Left ventricle myocardium inferior (tissue), 1 donor: ENCODE data around the gene ATRIP. TPM values are rescaled to one million over a fixed set of nuclear protein-coding genes. Genes with fewer than 3 reads are reported as not detected.

Experiments
- DNase-seq: peaks from one replicate; pipeline ENCODE4 v3.0.0-alpha.2; 2020
- H3K27ac ChIP-seq: fragments of 200-600 bp; replicated peaks from 2 replicates; pipeline ENCODE4 v1.8.0; 2021
- H3K27me3 ChIP-seq: fragments of 200-600 bp; 2 replicates; pipeline ENCODE4 v1.8.0; 2021; ENCODE audit warnings: low read depth
- H3K36me3 ChIP-seq: fragments of 200-600 bp; 2 replicates; pipeline ENCODE4 v1.8.0; 2021
- H3K4me1 ChIP-seq: fragments of 200-600 bp; 2 replicates; pipeline ENCODE4 v1.8.0; 2021
- H3K4me3 ChIP-seq: fragments of 200-600 bp; 2 replicates; pipeline ENCODE4 v1.8.0; 2021; ENCODE audit warnings: mild to moderate bottlenecking, moderate library complexity
- H3K9me3 ChIP-seq: fragments of 200-600 bp; replicated peaks from 2 replicates; pipeline ENCODE4 v1.8.0; 2021
- CTCF ChIP-seq: fragments of 200-600 bp; IDR thresholded peaks from 2 replicates; pipeline ENCODE4 v1.8.0; 2021; ENCODE audit warnings: antibody characterized with exemption, mild to moderate bottlenecking, borderline replicate concordance
- intact Hi-C: fragments of 100-400 bp; cut with micrococcal nuclease; formaldehyde crosslinking; loops from one replicate; pipeline ENCODE4 v1.11.0; 2022
- total RNA-seq: library from RNA; stranded (reverse); fragmentation: NEBNext Ultra II Directional; extraction: Animal tissue kit (Norgen Biotek cat#: 25700); gene quantifications from one replicate; pipeline ENCODE4 v1.2.1, GENCODE V29; 2021
- donor health status: DM: no; HTN: yes; CAD: no; lungs with severe emphysema.

Gene ATRIP
- total RNA-seq, 1 donor from 2014 or later = 4.3 TPM

DNA sequence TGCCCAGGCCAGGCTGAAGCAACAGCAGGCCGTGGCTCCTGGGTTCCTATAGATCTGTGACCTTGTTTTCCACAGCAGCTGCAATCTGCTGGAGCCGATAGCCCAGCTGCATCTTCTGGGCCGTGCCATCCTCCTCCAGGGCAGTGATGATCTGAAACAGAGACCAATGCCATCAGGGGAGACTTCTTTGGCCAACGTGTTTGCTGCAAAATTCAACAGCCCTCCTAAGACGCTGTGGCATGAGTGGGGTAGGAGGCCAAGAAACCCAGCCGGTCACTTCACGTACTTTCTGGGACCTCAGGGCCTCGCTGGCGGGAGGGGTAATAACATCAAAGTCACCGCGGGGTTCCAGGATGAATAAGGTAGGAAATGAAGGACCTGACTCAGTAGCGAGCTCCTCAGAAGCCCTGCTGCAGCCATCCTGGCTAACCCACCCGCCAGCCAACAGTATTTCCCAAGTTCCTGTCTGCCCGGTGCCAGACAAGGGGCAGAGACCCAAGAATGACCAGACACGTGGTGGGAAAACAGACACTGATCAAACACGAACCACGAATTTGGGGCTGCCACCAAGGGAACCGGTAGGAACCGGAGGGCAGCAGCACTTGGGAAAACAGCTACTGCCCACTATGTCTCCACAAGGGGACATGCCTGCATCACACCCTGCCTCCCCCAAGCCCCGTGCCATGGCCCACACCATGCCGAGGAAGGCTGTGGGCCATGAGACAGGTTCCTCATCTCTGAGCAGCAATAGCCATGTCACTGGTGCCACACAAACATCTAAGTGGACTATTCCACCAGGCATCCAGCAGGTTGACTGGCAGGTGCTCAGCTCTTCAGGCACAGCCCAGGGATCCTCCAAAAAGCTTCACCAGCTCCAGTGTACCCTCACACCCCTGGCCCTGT lies 41.8 kb upstream of the ATRIP start:
- intact Hi-C loops = loop anchor here (5.0 kb wide), 1 partner anchor 33 kb away; no protein-coding TSS in a partner anchor
- no peak for TF ChIP-seq CTCF
- DNase-seq = no peak
- Histone ChIP-seq H3K27ac (no peak overlapping the region), H3K9me3 (no peaks in the 10 kb centered on the region), H3K4me1 (peaks cover 13% of the 10 kb centered on the region), H3K27me3 (no peaks in the 10 kb centered on the region), H3K4me3 (no peak overlapping the region), H3K36me3 (peaks cover 59% of the 10 kb centered on the region)

DNA sequence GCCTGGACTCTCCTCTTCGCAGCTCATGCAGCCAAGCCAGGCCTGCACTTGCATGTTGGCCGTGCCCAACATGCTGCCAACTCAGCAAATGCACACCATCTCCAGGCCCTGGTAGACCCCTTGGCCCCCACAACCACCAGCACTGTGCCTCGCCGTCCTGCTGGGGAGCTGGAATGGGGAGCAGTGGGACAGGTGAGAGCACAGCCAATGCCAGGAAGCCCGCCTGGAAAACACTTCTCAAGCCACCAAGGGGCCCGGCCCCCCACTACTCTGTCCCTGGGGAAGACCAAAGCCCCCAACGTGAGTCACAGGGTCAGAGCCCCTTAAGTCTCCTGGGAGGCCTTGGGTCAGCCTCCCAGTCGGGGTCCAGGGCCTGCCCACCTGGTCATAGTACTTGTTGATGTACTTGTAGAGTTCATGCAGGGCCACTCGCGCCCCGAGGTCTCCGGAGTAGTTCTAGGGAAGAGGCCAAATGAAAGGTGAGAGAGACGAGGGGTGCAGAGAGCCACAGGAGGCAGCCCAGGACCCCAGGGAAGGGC lies 41.1 kb upstream of the ATRIP start:
- Histone ChIP-seq H3K36me3 (peaks cover 66% of the 10 kb centered on the region), H3K4me3 (no peak overlapping the region), H3K9me3 (no peaks in the 10 kb centered on the region), H3K4me1 (peaks cover 13% of the 10 kb centered on the region), H3K27me3 (no peaks in the 10 kb centered on the region), H3K27ac (no peak overlapping the region)
- intact Hi-C loops = no loop called here
- no peak for TF ChIP-seq CTCF
- no peak for DNase-seq

DNA sequence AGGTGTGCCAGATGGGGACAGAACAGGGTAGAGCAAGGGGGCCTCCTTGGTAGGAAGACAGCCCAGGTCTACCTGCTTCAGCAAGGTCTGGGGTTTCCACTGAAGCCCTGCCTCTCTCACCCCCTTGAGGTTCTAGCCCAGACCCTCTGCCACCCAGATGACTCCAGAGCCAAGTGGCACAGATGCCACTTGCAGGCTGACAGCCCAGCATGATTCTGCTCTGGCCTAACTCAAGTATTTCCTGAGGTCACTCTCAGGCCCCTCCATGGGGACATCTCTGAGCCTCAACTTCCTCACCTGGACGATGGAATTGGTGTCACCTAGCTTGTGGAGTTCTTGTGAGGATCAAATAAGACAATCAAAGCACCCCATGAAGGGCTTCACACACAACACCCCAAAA lies 40.6 kb upstream of the ATRIP start:
- no peak for TF ChIP-seq CTCF
- H3K36me3 ChIP-seq = peaks cover 72% of the 10 kb centered on the region
- H3K4me1 ChIP-seq = peaks cover 13% of the 10 kb centered on the region
- intact Hi-C loops = no loop called here
- no peaks in the 10 kb centered on the region for H3K27me3 ChIP-seq
- H3K9me3 ChIP-seq = no peaks in the 10 kb centered on the region
- no peak overlapping the region for H3K4me3 ChIP-seq
- H3K27ac ChIP-seq = no peak overlapping the region
- DNase-seq = no peak

GRCh38 chr3:48406443-48407431 lies 39.8 kb upstream of the ATRIP start:
- DNase-seq = no peak
- H3K4me1 ChIP-seq = peaks cover 9% of the 10 kb centered on the region
- intact Hi-C loops = no loop called here
- H3K4me3 ChIP-seq = no peak overlapping the region
- no peak for TF ChIP-seq CTCF
- peaks cover 79% of the 10 kb centered on the region for H3K36me3 ChIP-seq
- H3K9me3 ChIP-seq = no peaks in the 10 kb centered on the region
- H3K27ac ChIP-seq = no peak overlapping the region
- H3K27me3 ChIP-seq = no peaks in the 10 kb centered on the region

- intact Hi-C loops = no loop called here
- no peaks in the 10 kb centered on the region for H3K27me3 ChIP-seq
- no peak overlapping the region for H3K4me3 ChIP-seq
- TF ChIP-seq CTCF = no peak
- peaks cover under 1% of the 10 kb centered on the region for H3K4me1 ChIP-seq
- H3K9me3 ChIP-seq = no peaks in the 10 kb centered on the region
- DNase-seq = no peak
- H3K36me3 ChIP-seq = peaks cover 88% of the 10 kb centered on the region
- H3K27ac ChIP-seq = no peak overlapping the region
These were observed 38.9 kb upstream of the ATRIP start for GRCh38 chr3:48407542-48408099.
